Stimulated activated naive B cell treated with anti-CD40 and anti-IgM and Interleukin-4, amounts not matched to agents 10 μg/mL and 1 μg/mL and 100 μg/mL, for 72 hours (primary cell): ENCODE results near the gene CLEC16A.

ENCODE experiments used
- ATAC-seq, 2 donors: fragments of 150-1000 bp; cut with Tn5 transposase; replicated peaks; 2 replicates each; pipeline ENCODE4 v1.10.0; 2021; ENCODE audit warnings: moderate library complexity in 1 of 2
- DNase-seq: peaks from one replicate; pipeline ENCODE4 v3.0.0; 2021
- H3K27ac Mint-ChIP-seq: one replicate; pipeline ENCODE4 v1.8.0; 2022; ENCODE audit warnings: mild to moderate bottlenecking, mixed read lengths
- H3K27me3 Mint-ChIP-seq, 2 donors: one replicate each; pipeline ENCODE4 v1.8.0; 2022; ENCODE audit warnings: mixed read lengths in 2 of 2
- H3K36me3 Mint-ChIP-seq, 2 donors: one replicate each; pipeline ENCODE4 v1.8.0; 2022; ENCODE audit warnings: mixed read lengths in 2 of 2, mild to moderate bottlenecking in 1 of 2
- H3K4me1 Mint-ChIP-seq, 2 donors: one replicate each; pipeline ENCODE4 v1.8.0; 2022; ENCODE audit warnings: mixed read lengths in 2 of 2, mild to moderate bottlenecking in 1 of 2
- H3K4me3 Mint-ChIP-seq, 2 donors: one replicate each; pipeline ENCODE4 v1.8.0; 2022; ENCODE audit warnings: mild to moderate bottlenecking in 2 of 2, mixed read lengths in 2 of 2, moderate library complexity in 1 of 2
- H3K9me3 Mint-ChIP-seq, 2 donors: one replicate each; pipeline ENCODE4 v1.8.0; 2022; ENCODE audit warnings: mixed read lengths in 2 of 2, mild to moderate bottlenecking in 1 of 2

CLEC16A gene

GRCh38 chr16:11117576-11118211, 173.3 kb downstream of the CLEC16A start:
- peaks cover 0 to 4% of the 10 kb centered on the region in 2 donors for H3K9me3 Mint-ChIP-seq
- H3K4me1 Mint-ChIP-seq, result peaks cover 31 to 57% of the 10 kb centered on the region in 2 donors
- H3K27me3 Mint-ChIP-seq, result no peaks in the 10 kb centered on the region
- no peak overlapping the region for H3K4me3 Mint-ChIP-seq
- H3K36me3 Mint-ChIP-seq, result peaks cover 69% of the 10 kb centered on the region in 2 donors
- DNase-seq (no peak), ATAC-seq (peak in 1 of 2 donors; percentile 23)
- peak overlapping the region; percentile 88 for H3K27ac Mint-ChIP-seq

GRCh38 chr16:11118479-11118878, 174.1 kb downstream of the CLEC16A start:
- H3K4me3 Mint-ChIP-seq, result no peak overlapping the region
- H3K4me1 Mint-ChIP-seq, result peaks cover 28 to 49% of the 10 kb centered on the region in 2 donors
- H3K9me3 Mint-ChIP-seq, result peaks cover 0 to 4% of the 10 kb centered on the region in 2 donors
- no peak for ATAC-seq
- peaks cover 74 to 75% of the 10 kb centered on the region in 2 donors for H3K36me3 Mint-ChIP-seq
- H3K27me3 Mint-ChIP-seq, result no peaks in the 10 kb centered on the region
- DNase-seq, result no peak
- peak overlapping the region; percentile 37 for H3K27ac Mint-ChIP-seq

- Mint-ChIP-seq H3K36me3 (peaks cover 75 to 83% of the 10 kb centered on the region in 2 donors), H3K27me3 (no peaks in the 10 kb centered on the region), H3K27ac (no peak overlapping the region), H3K4me1 (peaks cover 26 to 38% of the 10 kb centered on the region in 2 donors), H3K9me3 (peaks cover 0 to 4% of the 10 kb centered on the region in 2 donors), H3K4me3 (no peak overlapping the region)
- no peak for ATAC-seq
- DNase-seq, result no peak
Measured at GRCh38 chr16:11121083-11121608, 176.8 kb downstream of the CLEC16A start.

GRCh38 chr16:11121914-11122692, 177.7 kb downstream of the CLEC16A start:
- Mint-ChIP-seq H3K9me3 (peaks cover 0 to 4% of the 10 kb centered on the region in 2 donors), H3K36me3 (peaks cover 73 to 82% of the 10 kb centered on the region in 2 donors), H3K4me1 (peaks cover 27 to 46% of the 10 kb centered on the region in 2 donors), H3K27ac (peak overlapping the region; percentile 71), H3K4me3 (no peak overlapping the region), H3K27me3 (no peaks in the 10 kb centered on the region)
- ATAC-seq, result no peak
- no peak for DNase-seq

GRCh38 chr16:11123666-11124065, 179.3 kb downstream of the CLEC16A start:
- Mint-ChIP-seq H3K27ac (peak overlapping the region; percentile 83), H3K27me3 (no peaks in the 10 kb centered on the region), H3K4me3 (no peak overlapping the region), H3K4me1 (peaks cover 20 to 41% of the 10 kb centered on the region in 2 donors), H3K36me3 (peaks cover 73 to 84% of the 10 kb centered on the region in 2 donors), H3K9me3 (peaks cover 0 to 4% of the 10 kb centered on the region in 2 donors)
- DNase-seq, result no peak
- ATAC-seq, result no peak

- ATAC-seq (no peak), DNase-seq (no peak)
- Mint-ChIP-seq H3K9me3 (no peaks in the 10 kb centered on the region), H3K4me3 (no peak overlapping the region), H3K36me3 (peaks cover 71 to 82% of the 10 kb centered on the region in 2 donors), H3K4me1 (peaks cover 32 to 50% of the 10 kb centered on the region in 2 donors), H3K27me3 (no peaks in the 10 kb centered on the region), H3K27ac (peak overlapping the region; percentile 80)
Measured at GRCh38 chr16:11125936-11126335, 181.6 kb downstream of the CLEC16A start.

GRCh38 chr16:11126399-11127054, 182.2 kb downstream of the CLEC16A start:
- H3K36me3 Mint-ChIP-seq, result peaks cover 68 to 84% of the 10 kb centered on the region in 2 donors
- ATAC-seq (no peak), DNase-seq (no peak)
- H3K9me3 Mint-ChIP-seq, result no peaks in the 10 kb centered on the region
- H3K27ac Mint-ChIP-seq, result peak overlapping the region; percentile 80
- H3K4me1 Mint-ChIP-seq, result peaks cover 35 to 55% of the 10 kb centered on the region in 2 donors
- H3K4me3 Mint-ChIP-seq, result no peak overlapping the region
- no peaks in the 10 kb centered on the region for H3K27me3 Mint-ChIP-seq

- peaks cover 44 to 61% of the 10 kb centered on the region in 2 donors for H3K4me1 Mint-ChIP-seq
- no peaks in the 10 kb centered on the region for H3K27me3 Mint-ChIP-seq
- ATAC-seq (no peak), DNase-seq (no peak)
- no peak overlapping the region for H3K4me3 Mint-ChIP-seq
- H3K9me3 Mint-ChIP-seq, result no peaks in the 10 kb centered on the region
- peaks cover 68 to 86% of the 10 kb centered on the region in 2 donors for H3K36me3 Mint-ChIP-seq
- peak overlapping the region; percentile 25 for H3K27ac Mint-ChIP-seq
Measured at GRCh38 chr16:11127610-11128195, 183.3 kb downstream of the CLEC16A start.

GRCh38 chr16:11128211-11129141, 184.1 kb downstream of the CLEC16A start:
- no peaks in the 10 kb centered on the region for H3K9me3 Mint-ChIP-seq
- H3K4me3 Mint-ChIP-seq, result peak overlapping the region in 1 of 2 donors; percentile 44
- H3K27me3 Mint-ChIP-seq, result no peaks in the 10 kb centered on the region
- no peak for ATAC-seq
- H3K36me3 Mint-ChIP-seq, result peaks cover 66 to 88% of the 10 kb centered on the region in 2 donors
- no peak for DNase-seq
- peak overlapping the region; percentile 90 for H3K27ac Mint-ChIP-seq
- H3K4me1 Mint-ChIP-seq, result peaks cover 50 to 69% of the 10 kb centered on the region in 2 donors

- ATAC-seq (peak; percentile 76 to 77), DNase-seq (peak; percentile 57)
- peaks cover 58 to 79% of the 10 kb centered on the region in 2 donors for H3K36me3 Mint-ChIP-seq
- no peaks in the 10 kb centered on the region for H3K9me3 Mint-ChIP-seq
- peaks cover 47 to 75% of the 10 kb centered on the region in 2 donors for H3K4me1 Mint-ChIP-seq
- H3K27ac Mint-ChIP-seq, result peak overlapping the region; percentile 94
- H3K4me3 Mint-ChIP-seq, result peak overlapping the region; percentile 13 to 60
- no peaks in the 10 kb centered on the region for H3K27me3 Mint-ChIP-seq
Measured at GRCh38 chr16:11129378-11129781, 185.0 kb downstream of the CLEC16A start.

GRCh38 chr16:11130978-11131665, 186.8 kb downstream of the CLEC16A start:
- DNase-seq (no peak), ATAC-seq (no peak)
- Mint-ChIP-seq H3K27ac (peak overlapping the region; percentile 94), H3K9me3 (no peaks in the 10 kb centered on the region), H3K36me3 (peaks cover 68 to 85% of the 10 kb centered on the region in 2 donors), H3K4me3 (peak overlapping the region in 1 of 2 donors; percentile 69), H3K27me3 (no peaks in the 10 kb centered on the region), H3K4me1 (peaks cover 50 to 88% of the 10 kb centered on the region in 2 donors)

- Mint-ChIP-seq H3K9me3 (no peaks in the 10 kb centered on the region), H3K36me3 (peaks cover 68 to 85% of the 10 kb centered on the region in 2 donors), H3K27ac (peak overlapping the region; percentile 94), H3K4me3 (peak overlapping the region; percentile 45 to 69), H3K27me3 (no peaks in the 10 kb centered on the region), H3K4me1 (peaks cover 46 to 82% of the 10 kb centered on the region in 2 donors)
- DNase-seq (no peak), ATAC-seq (no peak)
Measured at GRCh38 chr16:11131706-11132105, 187.3 kb downstream of the CLEC16A start.
